Gastroesophageal sphincter (tissue), 3 donors: Measurements from ENCODE around the gene WFIKKN1.
"Not testable (repeated sequence)": the region's sequence is repeated elsewhere in the genome, so short reads cannot be mapped to it uniquely, and the experiment has no call there.

Experiments
- CTCF ChIP-seq, 4 experiments: fragments of 200-600 bp in 2 of 4; fragments of 450-650 bp in 2 of 4; sonication (generic) in 1 of 4; IDR thresholded peaks; one replicate each; pipeline ENCODE4 v1.5.1; 2017 to 2019; ENCODE audit warnings: antibody characterized with exemption in 4 of 4, mild to moderate bottlenecking in 2 of 4, moderate library complexity in 2 of 4
- EP300 ChIP-seq: sonication (generic); formaldehyde crosslinking; IDR thresholded peaks from one replicate; pipeline ENCODE4 v1.6.1; 2017; ENCODE audit warnings: antibody characterized with exemption, mild to moderate bottlenecking
- POLR2A ChIP-seq, 2 donors: fragments of 450-650 bp; IDR thresholded peaks; one replicate each; pipeline ENCODE4 v1.6.1; 2017; ENCODE audit warnings: antibody characterized with exemption in 2 of 2, mild to moderate bottlenecking in 2 of 2, moderate library complexity in 1 of 2
- POLR2AphosphoS5 ChIP-seq: sonication (generic); formaldehyde crosslinking; IDR thresholded peaks from one replicate; pipeline ENCODE4 v1.6.1; 2017; ENCODE audit warnings: antibody characterized with exemption

- TF ChIP-seq EP300; CTCF (IDR thresholded peaks at IDR 0.05); POLR2A (IDR thresholded peaks at IDR 0.05); POLR2AphosphoS5: not testable (repeated sequence)
These were observed 33.1 kb upstream of the WFIKKN1 start for GRCh38 chr16:597655-598054.
